KG1 (cell line): ENCODE results near the gene CEL.

ENCODE experiments used
- DNase-seq: peaks from one replicate; lab custom pipeline; 2025; lab: John Stamatoyannopoulos, UW

The CEL gene

DNA sequence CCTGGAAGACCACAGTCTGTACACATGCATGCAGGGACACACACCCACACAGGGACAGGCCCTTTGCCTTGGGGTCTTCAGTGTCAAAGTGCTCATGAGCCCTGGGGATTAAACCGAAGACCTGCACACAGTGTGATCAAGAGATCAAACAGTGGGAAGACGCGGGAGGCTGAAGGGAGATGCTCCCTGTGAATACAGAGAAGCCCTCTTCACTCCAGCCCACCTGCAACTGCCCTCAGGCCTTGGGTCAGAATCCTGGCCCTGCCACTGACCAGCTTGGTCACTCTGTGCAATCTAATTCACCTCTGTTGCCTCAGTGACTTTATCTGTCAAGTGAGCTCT is 56.4 kb downstream of the CEL start:
- DNase-seq, result no peak

GRCh38 chr9:133118568-133118967 is 56.8 kb downstream of the CEL start:
- no peak for DNase-seq

DNA sequence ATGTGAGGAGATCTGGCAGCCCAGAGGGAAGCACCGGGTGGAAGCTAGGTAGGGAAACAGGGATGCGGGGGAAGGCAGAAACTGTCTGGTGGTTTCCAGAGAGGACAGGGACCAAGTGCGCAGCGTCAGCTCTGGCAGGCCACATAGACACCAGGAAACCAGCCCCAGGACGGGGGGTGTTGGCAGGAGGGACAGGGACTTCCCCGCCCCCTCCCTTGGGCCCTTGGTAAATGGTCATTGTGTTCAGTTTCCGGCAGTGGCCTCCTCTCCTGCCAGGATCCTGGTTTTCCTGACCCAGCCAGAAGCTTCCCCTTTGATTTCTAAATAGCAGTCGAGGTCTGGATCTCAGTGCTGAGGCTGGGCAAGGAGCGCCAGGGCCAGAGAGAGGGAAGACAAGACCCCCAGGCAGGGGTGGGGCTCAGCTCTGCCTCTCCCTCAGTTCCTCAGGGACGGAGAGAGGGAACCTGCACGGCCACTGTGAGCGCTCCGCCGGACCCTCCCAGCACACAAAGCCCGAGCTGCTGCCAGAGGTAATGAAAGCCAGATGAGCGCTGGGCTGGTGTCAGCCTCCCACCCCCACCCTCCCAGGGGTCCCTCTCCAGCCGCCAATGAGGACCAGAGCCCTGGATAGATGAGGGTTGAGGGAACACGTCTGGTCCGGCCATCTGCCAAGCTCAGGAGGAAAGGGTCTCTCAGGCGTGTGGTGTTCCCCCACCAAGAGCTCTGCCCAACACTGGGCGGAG is 57.5 kb downstream of the CEL start:
- no peak for DNase-seq

DNA sequence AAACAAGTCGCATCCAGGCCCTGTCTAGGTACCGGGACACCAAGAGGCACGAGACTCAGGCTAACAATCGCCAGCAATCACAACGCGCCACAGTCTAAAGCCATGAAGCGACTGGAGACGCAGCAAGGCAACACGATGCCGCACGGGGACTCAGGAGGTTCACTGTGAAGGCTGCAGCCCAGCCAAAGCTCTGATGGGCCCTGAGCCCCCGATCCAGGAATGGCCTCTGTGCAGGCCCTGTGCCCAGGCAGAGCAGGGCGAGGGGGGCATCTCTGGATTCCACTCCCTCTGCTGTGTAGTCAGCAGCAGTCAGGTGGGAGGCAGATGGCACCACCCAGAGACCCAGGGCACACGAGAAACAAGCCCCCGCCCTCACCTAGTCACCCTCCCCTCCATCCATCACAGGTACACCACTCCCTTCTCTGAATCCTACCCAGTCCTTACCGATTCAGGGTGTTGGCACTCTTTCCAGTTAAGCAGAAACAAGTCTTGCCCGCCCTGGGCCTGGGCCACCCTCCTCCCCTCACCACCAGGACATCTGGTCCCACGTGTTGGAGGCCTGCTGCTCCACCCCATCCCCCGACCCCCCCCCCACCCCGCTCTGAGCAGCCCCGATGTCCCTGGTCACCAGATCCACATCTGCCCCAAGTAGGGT is 58.2 kb downstream of the CEL start:
- no peak for DNase-seq

GRCh38 chr9:133120501-133121197 is 58.9 kb downstream of the CEL start:
- no peak for DNase-seq
